ENCODE measurements around the gene ZNF587B. TPM values are rescaled to one million over a fixed set of nuclear protein-coding genes. Genes with fewer than 3 reads are reported as not detected.
"Not testable (repeated sequence)": the region's sequence is repeated elsewhere in the genome, so short reads cannot be mapped to it uniquely, and the experiment has no call there.

ZNF587B gene
- total RNA-seq, 1 donor from 2014 or later: 20.9 TPM

DNA sequence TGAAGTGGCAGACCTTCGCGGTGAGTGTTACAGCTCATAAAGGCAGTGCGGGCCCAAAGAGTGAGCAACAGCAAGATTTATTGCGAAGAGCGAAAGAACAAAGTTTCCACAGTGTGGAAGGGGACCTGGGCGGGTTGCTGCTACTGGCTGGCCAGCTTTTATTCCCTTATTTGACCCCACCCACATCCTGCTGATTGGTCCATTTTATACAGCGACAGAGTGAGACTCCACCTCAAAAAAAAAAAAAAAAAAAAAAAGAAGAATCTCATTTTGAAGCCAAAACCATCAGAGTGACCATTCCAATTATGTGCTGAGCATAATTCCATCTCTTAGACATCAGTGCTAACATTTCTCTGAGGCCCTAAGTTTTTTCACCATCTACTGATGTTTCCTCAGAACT lies 13.4 kb upstream of the ZNF587B start:
- H3K27me3 Mint-ChIP-seq: no peaks in the 10 kb centered on the region
- H3K27ac Mint-ChIP-seq: peak overlapping the region; percentile 55
- H3K4me1 Mint-ChIP-seq (ENCODE audit: unreplicated experiment): peaks cover 48% of the 10 kb centered on the region
- H3K9me3 Mint-ChIP-seq: no peaks in the 10 kb centered on the region
- H3K4me3 Mint-ChIP-seq: peak overlapping the region; percentile 48
- no peak for TF ChIP-seq CTCF (conservative IDR thresholded peaks at IDR 0.05)
- H3K36me3 Mint-ChIP-seq: peaks cover 11% of the 10 kb centered on the region
- no peak for DNase-seq (ENCODE audit: extremely low spot score, unreplicated experiment)

DNA sequence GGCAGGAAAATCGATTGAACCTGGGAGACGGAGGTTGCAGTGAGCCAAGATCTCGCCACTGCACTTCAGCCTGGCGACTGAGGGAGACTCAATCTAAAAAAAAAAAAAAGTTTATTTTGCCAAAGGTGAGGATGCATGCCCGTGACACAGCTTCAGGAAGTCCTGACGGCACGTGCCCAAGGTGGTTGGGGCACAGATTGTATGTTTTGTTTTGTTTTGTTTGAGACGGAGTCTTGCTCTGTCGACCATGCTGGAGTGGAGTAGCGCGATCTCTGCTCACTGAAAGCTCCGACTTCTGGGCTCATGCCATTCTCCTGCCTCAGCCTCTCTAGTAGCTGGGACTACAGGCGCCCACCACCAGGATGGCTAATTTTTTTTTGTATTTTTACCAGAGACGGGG lies 12.1 kb upstream of the ZNF587B start:
- Mint-ChIP-seq H3K4me3 (peak overlapping the region; percentile 96), H3K9me3 (no peaks in the 10 kb centered on the region), H3K27ac (peak overlapping the region; percentile 96), H3K4me1 (ENCODE audit: unreplicated experiment) (peaks cover 50% of the 10 kb centered on the region), H3K27me3 (no peaks in the 10 kb centered on the region), H3K36me3 (peaks cover 15% of the 10 kb centered on the region)
- TF ChIP-seq CTCF (conservative IDR thresholded peaks at IDR 0.05): no peak
- no peak for DNase-seq (ENCODE audit: extremely low spot score, unreplicated experiment)

GRCh38 chr19:57818378-57818777 lies 11.7 kb upstream of the ZNF587B start:
- H3K4me1 Mint-ChIP-seq (ENCODE audit: unreplicated experiment): peaks cover 49% of the 10 kb centered on the region
- H3K27ac Mint-ChIP-seq: peak overlapping the region; percentile 96
- peak overlapping the region; percentile 96 for H3K4me3 Mint-ChIP-seq
- peaks cover 17% of the 10 kb centered on the region for H3K36me3 Mint-ChIP-seq
- no peaks in the 10 kb centered on the region for H3K27me3 Mint-ChIP-seq
- no peak for TF ChIP-seq CTCF (conservative IDR thresholded peaks at IDR 0.05)
- H3K9me3 Mint-ChIP-seq: no peaks in the 10 kb centered on the region
- DNase-seq (ENCODE audit: extremely low spot score, unreplicated experiment): no peak

DNA sequence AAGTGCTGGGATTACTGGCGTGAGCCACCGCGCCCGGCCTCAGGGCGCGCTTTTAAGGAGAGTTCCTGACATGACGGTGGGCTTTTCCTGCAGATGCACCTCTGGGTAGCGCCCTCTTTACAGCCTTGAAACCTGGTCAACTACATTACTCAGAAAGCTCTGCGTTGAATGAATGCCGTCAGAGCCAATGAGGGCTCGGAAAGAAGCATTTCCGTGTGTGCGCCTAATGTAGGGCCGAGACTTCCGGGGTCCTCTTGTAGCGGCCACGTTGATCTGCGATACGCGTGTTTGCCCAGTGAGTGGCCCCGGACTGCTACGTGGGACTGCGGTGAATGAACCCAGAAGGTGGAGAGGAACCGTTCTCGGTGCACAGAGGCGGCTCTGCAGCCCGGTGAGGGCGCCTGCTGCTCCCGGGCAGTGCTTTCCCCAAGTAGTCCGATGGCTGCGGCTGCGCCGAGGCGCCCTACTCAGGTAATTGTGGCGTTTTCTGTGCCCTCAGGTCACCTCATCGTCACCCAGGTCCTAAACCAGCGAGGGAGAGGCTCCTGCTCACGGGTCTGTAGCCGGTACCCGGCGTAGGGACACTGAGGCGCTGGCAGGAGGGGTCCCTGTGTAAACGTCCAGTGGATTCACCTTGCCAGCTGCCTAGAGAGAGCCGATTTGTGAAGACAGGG lies 10.5 kb upstream of the ZNF587B start:
- H3K27me3 Mint-ChIP-seq: no peaks in the 10 kb centered on the region

DNA sequence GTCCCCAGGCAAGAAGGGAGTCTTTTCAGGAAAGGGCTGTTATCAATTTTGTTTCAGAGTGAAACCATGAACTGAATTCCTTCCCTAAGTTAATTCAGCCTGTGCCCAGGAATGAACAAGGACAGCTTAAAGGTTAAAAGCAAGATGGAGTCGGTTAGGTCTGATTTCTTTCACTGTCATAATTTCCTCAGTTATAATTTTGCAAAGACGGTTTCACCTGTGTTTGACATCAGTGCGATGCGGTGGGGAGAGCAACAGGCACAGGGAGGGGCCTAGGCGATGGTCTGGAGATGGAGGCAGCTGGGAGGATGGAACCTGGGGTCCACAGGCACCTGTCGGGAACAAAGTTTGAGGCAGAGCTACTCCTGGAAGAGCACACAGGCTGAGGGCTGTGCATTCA lies 9.5 kb upstream of the ZNF587B start:
- no peaks in the 10 kb centered on the region for H3K9me3 Mint-ChIP-seq
- DNase-seq (ENCODE audit: extremely low spot score, unreplicated experiment): no peak

More for the DNA sequence above, 10.5 kb upstream of the ZNF587B start:
- Mint-ChIP-seq H3K36me3 (peaks cover 27% of the 10 kb centered on the region), H3K27ac (peak overlapping the region; percentile 96), H3K4me3 (peak overlapping the region; percentile 96), H3K9me3 (no peaks in the 10 kb centered on the region), H3K4me1 (ENCODE audit: unreplicated experiment) (peaks cover 57% of the 10 kb centered on the region)
- peak; percentile 14 for TF ChIP-seq CTCF (conservative IDR thresholded peaks at IDR 0.05)
- peak; percentile 77 for DNase-seq (ENCODE audit: extremely low spot score, unreplicated experiment)

DNA sequence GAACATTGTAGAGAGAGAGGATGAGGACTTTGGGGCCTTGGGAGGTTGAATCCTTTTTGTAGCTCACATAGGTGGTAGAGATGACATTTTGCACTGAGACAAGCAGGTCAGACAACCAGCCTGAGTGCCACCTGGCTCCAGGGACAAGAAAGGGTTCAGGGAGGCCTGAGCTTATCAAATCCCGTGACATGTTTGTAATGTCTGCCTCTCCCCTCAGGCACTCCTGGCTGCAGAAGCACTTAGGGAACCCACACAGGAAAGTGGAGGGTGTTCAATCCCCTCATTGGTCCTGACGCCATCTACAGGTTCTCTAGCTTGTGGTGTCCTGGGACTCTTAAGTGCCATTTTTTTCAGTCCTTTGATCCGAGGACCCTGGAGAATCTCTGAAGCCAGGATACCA lies 9.0 kb upstream of the ZNF587B start:
- H3K9me3 Mint-ChIP-seq; H3K27me3 Mint-ChIP-seq; DNase-seq (ENCODE audit: extremely low spot score, unreplicated experiment): not testable (repeated sequence)
- Mint-ChIP-seq H3K4me1 (ENCODE audit: unreplicated experiment) (peaks cover 51% of the 10 kb centered on the region), H3K27ac (peak overlapping the region; percentile 96), H3K4me3 (peak overlapping the region; percentile 96), H3K36me3 (peaks cover 31% of the 10 kb centered on the region)

More for the DNA sequence above, 9.5 kb upstream of the ZNF587B start:
- peaks cover 53% of the 10 kb centered on the region for H3K4me1 Mint-ChIP-seq (ENCODE audit: unreplicated experiment)
- peaks cover 28% of the 10 kb centered on the region for H3K36me3 Mint-ChIP-seq
- no peaks in the 10 kb centered on the region for H3K27me3 Mint-ChIP-seq
- peak overlapping the region; percentile 96 for H3K4me3 Mint-ChIP-seq
- H3K27ac Mint-ChIP-seq: peak overlapping the region; percentile 96
- TF ChIP-seq CTCF (conservative IDR thresholded peaks at IDR 0.05): no peak

DNA sequence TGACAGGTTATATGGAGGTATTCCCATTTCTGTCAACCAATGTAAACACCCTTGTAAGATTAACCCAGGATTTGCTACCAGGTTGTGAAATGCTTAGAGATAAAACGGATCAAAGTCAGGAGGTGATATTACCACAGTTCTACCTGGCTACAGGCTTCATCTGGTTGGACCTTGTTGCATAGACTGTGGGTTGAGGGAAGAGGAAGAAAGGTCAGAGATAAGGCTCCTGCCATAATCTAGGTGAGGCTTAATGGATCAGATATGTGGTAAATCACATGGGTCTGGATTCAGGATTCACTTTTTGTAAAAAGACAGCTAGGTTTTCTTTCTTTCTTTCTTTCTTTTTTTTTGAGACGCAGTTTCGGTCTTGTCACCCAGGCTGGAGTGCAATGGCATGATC lies 8.6 kb upstream of the ZNF587B start:
- H3K27me3 Mint-ChIP-seq; DNase-seq (ENCODE audit: extremely low spot score, unreplicated experiment); H3K9me3 Mint-ChIP-seq: not testable (repeated sequence)
- Mint-ChIP-seq H3K4me1 (ENCODE audit: unreplicated experiment) (peaks cover 47% of the 10 kb centered on the region), H3K27ac (peak overlapping the region; percentile 96), H3K36me3 (peaks cover 33% of the 10 kb centered on the region), H3K4me3 (peak overlapping the region; percentile 96)

- Mint-ChIP-seq H3K36me3 (peaks cover 42% of the 10 kb centered on the region), H3K4me3 (peak overlapping the region; percentile 33), H3K27ac (peak overlapping the region; percentile 42), H3K4me1 (ENCODE audit: unreplicated experiment) (peaks cover 46% of the 10 kb centered on the region)
- H3K27me3 Mint-ChIP-seq; DNase-seq (ENCODE audit: extremely low spot score, unreplicated experiment); H3K9me3 Mint-ChIP-seq: not testable (repeated sequence)
Observed at GRCh38 chr19:57823155-57823554, 6.9 kb upstream of the ZNF587B start.

- H3K4me3 Mint-ChIP-seq: peak overlapping the region; percentile 18
- not testable (repeated sequence) for DNase-seq (ENCODE audit: extremely low spot score, unreplicated experiment); H3K9me3 Mint-ChIP-seq; H3K27me3 Mint-ChIP-seq; H3K27ac Mint-ChIP-seq
- H3K4me1 Mint-ChIP-seq (ENCODE audit: unreplicated experiment): peaks cover 42% of the 10 kb centered on the region
- peaks cover 42% of the 10 kb centered on the region for H3K36me3 Mint-ChIP-seq
Observed at GRCh38 chr19:57823608-57824007, 6.5 kb upstream of the ZNF587B start.

Measured in type B pancreatic cell (in vitro differentiated cells).